Spleen (tissue), 11 donors: ENCODE data around the gene ACER3. TPM values are rescaled to one million over a fixed set of nuclear protein-coding genes. Genes with fewer than 3 reads are reported as not detected.

Experiments used
- DNase-seq: peaks from one replicate; pipeline ENCODE4 v3.0.0-alpha.2; 2020
- H3K27ac ChIP-seq, 8 donors: fragments of 200-600 bp; sonication (generic) in 7 of 8; 1 replicate in 4 of 8; 2 replicates in 4 of 8; pipeline versions ENCODE4 v1.5.0 to v1.8.0; 2016 to 2021; ENCODE audit warnings: inconsistent platforms in 4 of 8, mild to moderate bottlenecking in 4 of 8, moderate library complexity in 1 of 8
- H3K27me3 ChIP-seq, 7 donors: fragments of 200-600 bp; sonication (generic) in 6 of 7; replicated peaks in 1 of 7; 1 replicate in 4 of 7; 2 replicates in 3 of 7; pipeline versions ENCODE4 v1.5.0 to v1.8.0; 2016 to 2021; ENCODE audit warnings: inconsistent platforms in 3 of 7, mild to moderate bottlenecking in 1 of 7
- H3K36me3 ChIP-seq, 6 donors: fragments of 200-600 bp; sonication (generic) in 5 of 6; 1 replicate in 4 of 6; 2 replicates in 2 of 6; pipeline versions ENCODE4 v1.5.0 to v1.8.0; 2016 to 2021; ENCODE audit warnings: inconsistent platforms in 2 of 6
- H3K4me1 ChIP-seq, 6 donors: fragments of 200-600 bp; sonication (generic) in 5 of 6; 1 replicate in 3 of 6; 2 replicates in 3 of 6; pipeline versions ENCODE4 v1.5.0 to v1.8.0; 2016 to 2021; ENCODE audit warnings: inconsistent platforms in 3 of 6
- H3K4me3 ChIP-seq, 8 donors: fragments of 200-600 bp; sonication (generic) in 7 of 8; 1 replicate in 4 of 8; 2 replicates in 4 of 8; pipeline versions ENCODE4 v1.5.0 to v1.8.0; 2016 to 2021; ENCODE audit warnings: inconsistent platforms in 4 of 8, mild to moderate bottlenecking in 4 of 8, moderate library complexity in 2 of 8
- H3K9me3 ChIP-seq, 8 donors: fragments of 200-600 bp; sonication (generic) in 7 of 8; 1 replicate in 4 of 8; 2 replicates in 4 of 8; pipeline versions ENCODE4 v1.5.0 to v1.8.0; 2016 to 2021; ENCODE audit warnings: inconsistent platforms in 4 of 8
- CTCF ChIP-seq, 11 experiments: fragments of 200-600 bp in 7 of 11; fragments of 450-650 bp in 4 of 11; sonication (generic) in 4 of 11; IDR thresholded peaks in 8 of 11; conservative IDR thresholded peaks in 3 of 11; 1 replicate in 7 of 11; 2 replicates in 4 of 11; pipeline versions ENCODE4 v1.4.0 to v1.8.0; 2016 to 2021; ENCODE audit warnings: antibody characterized with exemption in 11 of 11, inconsistent platforms in 4 of 11, mild to moderate bottlenecking in 1 of 11
- POLR2A ChIP-seq, 3 donors: fragments of 450-650 bp; IDR thresholded peaks; one replicate each; pipeline ENCODE4 v1.5.1; 2017; ENCODE audit warnings: antibody characterized with exemption in 3 of 3, mild to moderate bottlenecking in 1 of 3
- POLR2AphosphoS5 ChIP-seq, 3 donors: sonication (generic); formaldehyde crosslinking; IDR thresholded peaks; one replicate each; pipeline ENCODE4 v1.5.1; 2017; ENCODE audit warnings: antibody characterized with exemption in 3 of 3
- WGBS, 5 donors: extraction: QIAGEN DNeasy Blood & Tissue Kit in 3 of 5; methylation state at CpG; one replicate each; pipeline versions ENCODE4 v1.1.5 to v1.1.7; 2013 to 2018; 5-methylcytosine and 5-hydroxymethylcytosine counted together
- intact Hi-C: fragments of 100-400 bp; cut with DNase I; formaldehyde crosslinking; loops from one replicate; pipeline ENCODE4 v1.15.0; 2023; ENCODE audit warnings: low total_unique reads
- polyA plus RNA-seq, 3 donors: library from polyadenylated mRNA; stranded (reverse); fragments of 200-250 nt; gene quantifications; one replicate each; pipeline ENCODE4 v1.2.1, GENCODE V29; 2013
- total RNA-seq, 7 donors: library from RNA; depleted of rRNA in 3 of 7; stranded (reverse); fragments of >200 nt in 3 of 7; fragmentation: NEBNext Ultra II Directional in 4 of 7; extraction: Animal tissue kit (Norgen Biotek cat#: 25700) in 4 of 7; gene quantifications; one replicate each; pipeline versions ENCODE4 v1.1.0 to v1.2.1, GENCODE V29; 2016 to 2021
- donor health status: healthy with polysubstance abuse.
- donor health status: DM: no; HTN: no; CAD: no; lungs with moderate emphysema.
- donor health status: DM: no; HTN: no; CAD: no.
- donor health status: Bipolar disorder and iron deficiency.
- donor health status: healthy.
- donor health status: DM: no; HTN: no; CAD: no.
- donor health status: DM: yes; HTN: yes; CAD: no.

The ACER3 gene
- total and polyA plus RNA-seq, 10 donors = 2.9 to 52.2 (median 32.1) TPM

- DNase-seq = no peak
- 87 to 100% (median 94%) methylated on average over 3 of the region's 3 CpGs for WGBS, 5 donors
- Histone ChIP-seq H3K27ac (no peak overlapping the region), H3K27me3 (peaks cover 0 to 13% (median 0%) of the 10 kb centered on the region in 7 donors), H3K9me3 (no peaks in the 10 kb centered on the region), H3K4me1 (peaks cover 0 to 4% (median 0%) of the 10 kb centered on the region in 6 donors), H3K4me3 (no peak overlapping the region), H3K36me3 (no peaks in the 10 kb centered on the region)
- TF ChIP-seq POLR2AphosphoS5 (IDR thresholded peaks at IDR 0.05) = no peak
- no peak for TF ChIP-seq POLR2A (IDR thresholded peaks at IDR 0.05)
- no peak for TF ChIP-seq CTCF (IDR thresholded peaks at IDR 0.05 in 8 of 11, conservative IDR thresholded peaks at IDR 0.05 in 3 of 11)
- intact Hi-C loops = no loop called here
These were observed 15.6 kb upstream of the ACER3 start for GRCh38 chr11:76845069-76845468.

GRCh38 chr11:76846441-76846840, 14.3 kb upstream of the ACER3 start:
- H3K4me3 ChIP-seq = no peak overlapping the region
- no peaks in the 10 kb centered on the region for H3K36me3 ChIP-seq
- no peak for DNase-seq
- peaks cover 0 to 4% (median 0%) of the 10 kb centered on the region in 6 donors for H3K4me1 ChIP-seq
- TF ChIP-seq CTCF (IDR thresholded peaks at IDR 0.05 in 8 of 11, conservative IDR thresholded peaks at IDR 0.05 in 3 of 11) = no peak
- TF ChIP-seq POLR2A (IDR thresholded peaks at IDR 0.05) = no peak
- no peak for TF ChIP-seq POLR2AphosphoS5 (IDR thresholded peaks at IDR 0.05)
- WGBS, 5 donors = 80 to 95% (median 83%) methylated on average over 3 of the region's 3 CpGs
- no peak overlapping the region for H3K27ac ChIP-seq
- peaks cover 0 to 13% (median 0%) of the 10 kb centered on the region in 7 donors for H3K27me3 ChIP-seq
- intact Hi-C loops = no loop called here
- H3K9me3 ChIP-seq = no peaks in the 10 kb centered on the region

GRCh38 chr11:76849376-76849775, 11.3 kb upstream of the ACER3 start:
- DNase-seq = no peak
- Histone ChIP-seq H3K27me3 (no peaks in the 10 kb centered on the region), H3K27ac (no peak overlapping the region), H3K36me3 (no peaks in the 10 kb centered on the region), H3K4me1 (peaks cover 0 to 4% (median 0%) of the 10 kb centered on the region in 6 donors), H3K9me3 (no peaks in the 10 kb centered on the region), H3K4me3 (no peak overlapping the region)
- intact Hi-C loops = no loop called here
- 91 to 100% (median 95%) methylated on average over 3 of the region's 3 CpGs for WGBS, 5 donors
- no peak for TF ChIP-seq CTCF (IDR thresholded peaks at IDR 0.05 in 8 of 11, conservative IDR thresholded peaks at IDR 0.05 in 3 of 11)
- no peak for TF ChIP-seq POLR2AphosphoS5 (IDR thresholded peaks at IDR 0.05)
- TF ChIP-seq POLR2A (IDR thresholded peaks at IDR 0.05) = no peak

GRCh38 chr11:76850130-76850529, 10.6 kb upstream of the ACER3 start:
- peaks cover 0 to 10% (median 0%) of the 10 kb centered on the region in 6 donors for H3K4me1 ChIP-seq
- DNase-seq = no peak
- 74 to 80% (median 79%) methylated on average over 4 of the region's 4 CpGs for WGBS, 5 donors
- TF ChIP-seq CTCF (IDR thresholded peaks at IDR 0.05 in 8 of 11, conservative IDR thresholded peaks at IDR 0.05 in 3 of 11) (no peak), POLR2AphosphoS5 (IDR thresholded peaks at IDR 0.05) (no peak), POLR2A (IDR thresholded peaks at IDR 0.05) (no peak)
- intact Hi-C loops = no loop called here
- H3K27me3 ChIP-seq = no peaks in the 10 kb centered on the region
- H3K27ac ChIP-seq = no peak overlapping the region
- no peaks in the 10 kb centered on the region for H3K9me3 ChIP-seq
- no peak overlapping the region for H3K4me3 ChIP-seq
- H3K36me3 ChIP-seq = no peaks in the 10 kb centered on the region
